Measurements from ENCODE around the gene DMBT1. TPM values are rescaled to one million over a fixed set of nuclear protein-coding genes. Genes with fewer than 3 reads are reported as not detected.

DMBT1 gene
- total and polyA plus RNA-seq, 10 of the 15 experiments (the other 5 are each of a cell fraction or from before 2014, with no cell fraction given) = under 0.01 to 0.13 (median 0.03) TPM; not detected in 5

DNA sequence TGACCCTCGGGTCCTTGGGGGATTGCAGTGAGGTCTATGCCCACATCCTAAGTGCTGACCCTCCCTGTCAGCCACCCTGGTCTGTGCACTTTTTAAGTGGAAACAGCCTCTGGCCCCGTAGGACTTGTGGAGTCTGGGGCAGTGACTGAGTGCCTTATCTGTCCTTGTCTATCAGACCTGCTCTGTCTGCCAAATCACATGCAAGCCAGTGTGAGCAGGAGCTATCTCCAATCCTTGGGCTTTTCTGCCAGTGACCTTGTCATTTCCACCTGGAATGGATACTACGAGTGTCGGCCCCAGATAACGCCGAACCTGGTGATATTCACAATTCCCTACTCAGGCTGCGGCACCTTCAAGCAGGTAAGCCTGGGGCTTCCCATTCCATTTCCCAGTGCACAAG lies 76.4 kb downstream of the DMBT1 start (continued):
- TF ChIP-seq, protein P1, sequence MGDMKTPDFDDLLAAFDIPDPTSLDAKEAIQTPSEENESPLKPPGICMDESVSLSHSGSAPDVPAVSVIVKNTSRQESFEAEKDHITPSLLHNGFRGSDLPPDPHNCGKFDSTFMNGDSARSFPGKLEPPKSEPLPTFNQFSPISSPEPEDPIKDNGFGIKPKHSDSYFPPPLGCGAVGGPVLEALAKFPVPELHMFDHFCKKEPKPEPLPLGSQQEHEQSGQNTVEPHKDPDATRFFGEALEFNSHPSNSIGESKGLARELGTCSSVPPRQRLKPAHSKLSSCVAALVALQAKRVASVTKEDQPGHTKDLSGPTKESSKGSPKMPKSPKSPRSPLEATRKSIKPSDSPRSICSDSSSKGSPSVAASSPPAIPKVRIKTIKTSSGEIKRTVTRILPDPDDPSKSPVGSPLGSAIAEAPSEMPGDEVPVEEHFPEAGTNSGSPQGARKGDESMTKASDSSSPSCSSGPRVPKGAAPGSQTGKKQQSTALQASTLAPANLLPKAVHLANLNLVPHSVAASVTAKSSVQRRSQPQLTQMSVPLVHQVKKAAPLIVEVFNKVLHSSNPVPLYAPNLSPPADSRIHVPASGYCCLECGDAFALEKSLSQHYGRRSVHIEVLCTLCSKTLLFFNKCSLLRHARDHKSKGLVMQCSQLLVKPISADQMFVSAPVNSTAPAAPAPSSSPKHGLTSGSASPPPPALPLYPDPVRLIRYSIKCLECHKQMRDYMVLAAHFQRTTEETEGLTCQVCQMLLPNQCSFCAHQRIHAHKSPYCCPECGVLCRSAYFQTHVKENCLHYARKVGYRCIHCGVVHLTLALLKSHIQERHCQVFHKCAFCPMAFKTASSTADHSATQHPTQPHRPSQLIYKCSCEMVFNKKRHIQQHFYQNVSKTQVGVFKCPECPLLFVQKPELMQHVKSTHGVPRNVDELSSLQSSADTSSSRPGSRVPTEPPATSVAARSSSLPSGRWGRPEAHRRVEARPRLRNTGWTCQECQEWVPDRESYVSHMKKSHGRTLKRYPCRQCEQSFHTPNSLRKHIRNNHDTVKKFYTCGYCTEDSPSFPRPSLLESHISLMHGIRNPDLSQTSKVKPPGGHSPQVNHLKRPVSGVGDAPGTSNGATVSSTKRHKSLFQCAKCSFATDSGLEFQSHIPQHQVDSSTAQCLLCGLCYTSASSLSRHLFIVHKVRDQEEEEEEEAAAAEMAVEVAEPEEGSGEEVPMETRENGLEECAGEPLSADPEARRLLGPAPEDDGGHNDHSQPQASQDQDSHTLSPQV (IDR thresholded peaks at IDR 0.05) = no peak
- no peak for TF ChIP-seq CREM (IDR thresholded peaks at IDR 0.05; ENCODE audit: low read depth)
- TF ChIP-seq RAD51 (IDR thresholded peaks at IDR 0.05) = no peak
- TF ChIP-seq EGR1 (IDR thresholded peaks at IDR 0.05; ENCODE audit: borderline replicate concordance in 1 of 2, low read depth in 2 of 2, low read length in 2 of 2) = no peak
- TF ChIP-seq, protein P2, sequence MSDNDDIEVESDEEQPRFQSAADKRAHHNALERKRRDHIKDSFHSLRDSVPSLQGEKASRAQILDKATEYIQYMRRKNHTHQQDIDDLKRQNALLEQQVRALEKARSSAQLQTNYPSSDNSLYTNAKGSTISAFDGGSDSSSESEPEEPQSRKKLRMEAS (IDR thresholded peaks at IDR 0.05; ENCODE audit: low read depth, low read length) = no peak
- no peak for TF ChIP-seq CEBPB (IDR thresholded peaks at IDR 0.05; ENCODE audit: borderline replicate concordance in 1 of 2, low read depth in 2 of 2, low read length in 2 of 2)
- TF ChIP-seq NR2F1 (conservative IDR thresholded peaks at IDR 0.05) = no peak
- TF ChIP-seq ZBED1 (IDR thresholded peaks at IDR 0.05; ENCODE audit: borderline replicate concordance) = no peak
- no peak for TF ChIP-seq BRCA1 (IDR thresholded peaks at IDR 0.05; ENCODE audit: low read depth, low read length)
- no peak for TF ChIP-seq CHD4 (IDR thresholded peaks at IDR 0.05)
- TF ChIP-seq, protein P3, sequence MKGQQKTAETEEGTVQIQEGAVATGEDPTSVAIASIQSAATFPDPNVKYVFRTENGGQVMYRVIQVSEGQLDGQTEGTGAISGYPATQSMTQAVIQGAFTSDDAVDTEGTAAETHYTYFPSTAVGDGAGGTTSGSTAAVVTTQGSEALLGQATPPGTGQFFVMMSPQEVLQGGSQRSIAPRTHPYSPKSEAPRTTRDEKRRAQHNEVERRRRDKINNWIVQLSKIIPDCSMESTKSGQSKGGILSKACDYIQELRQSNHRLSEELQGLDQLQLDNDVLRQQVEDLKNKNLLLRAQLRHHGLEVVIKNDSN (IDR thresholded peaks at IDR 0.05; ENCODE audit: borderline replicate concordance, extremely low read length, insufficient read depth, low read depth, low read length) = no peak
- TF ChIP-seq, protein P4, sequence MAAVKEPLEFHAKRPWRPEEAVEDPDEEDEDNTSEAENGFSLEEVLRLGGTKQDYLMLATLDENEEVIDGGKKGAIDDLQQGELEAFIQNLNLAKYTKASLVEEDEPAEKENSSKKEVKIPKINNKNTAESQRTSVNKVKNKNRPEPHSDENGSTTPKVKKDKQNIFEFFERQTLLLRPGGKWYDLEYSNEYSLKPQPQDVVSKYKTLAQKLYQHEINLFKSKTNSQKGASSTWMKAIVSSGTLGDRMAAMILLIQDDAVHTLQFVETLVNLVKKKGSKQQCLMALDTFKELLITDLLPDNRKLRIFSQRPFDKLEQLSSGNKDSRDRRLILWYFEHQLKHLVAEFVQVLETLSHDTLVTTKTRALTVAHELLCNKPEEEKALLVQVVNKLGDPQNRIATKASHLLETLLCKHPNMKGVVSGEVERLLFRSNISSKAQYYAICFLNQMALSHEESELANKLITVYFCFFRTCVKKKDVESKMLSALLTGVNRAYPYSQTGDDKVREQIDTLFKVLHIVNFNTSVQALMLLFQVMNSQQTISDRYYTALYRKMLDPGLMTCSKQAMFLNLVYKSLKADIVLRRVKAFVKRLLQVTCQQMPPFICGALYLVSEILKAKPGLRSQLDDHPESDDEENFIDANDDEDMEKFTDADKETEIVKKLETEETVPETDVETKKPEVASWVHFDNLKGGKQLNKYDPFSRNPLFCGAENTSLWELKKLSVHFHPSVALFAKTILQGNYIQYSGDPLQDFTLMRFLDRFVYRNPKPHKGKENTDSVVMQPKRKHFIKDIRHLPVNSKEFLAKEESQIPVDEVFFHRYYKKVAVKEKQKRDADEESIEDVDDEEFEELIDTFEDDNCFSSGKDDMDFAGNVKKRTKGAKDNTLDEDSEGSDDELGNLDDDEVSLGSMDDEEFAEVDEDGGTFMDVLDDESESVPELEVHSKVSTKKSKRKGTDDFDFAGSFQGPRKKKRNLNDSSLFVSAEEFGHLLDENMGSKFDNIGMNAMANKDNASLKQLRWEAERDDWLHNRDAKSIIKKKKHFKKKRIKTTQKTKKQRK (IDR thresholded peaks at IDR 0.05; ENCODE audit: low read depth, low read length) = no peak
- TF ChIP-seq NR2C2 (IDR thresholded peaks at IDR 0.05; ENCODE audit: borderline replicate concordance, control insufficient read depth, insufficient read length, low read depth) = no peak
- TF ChIP-seq, protein P5, sequence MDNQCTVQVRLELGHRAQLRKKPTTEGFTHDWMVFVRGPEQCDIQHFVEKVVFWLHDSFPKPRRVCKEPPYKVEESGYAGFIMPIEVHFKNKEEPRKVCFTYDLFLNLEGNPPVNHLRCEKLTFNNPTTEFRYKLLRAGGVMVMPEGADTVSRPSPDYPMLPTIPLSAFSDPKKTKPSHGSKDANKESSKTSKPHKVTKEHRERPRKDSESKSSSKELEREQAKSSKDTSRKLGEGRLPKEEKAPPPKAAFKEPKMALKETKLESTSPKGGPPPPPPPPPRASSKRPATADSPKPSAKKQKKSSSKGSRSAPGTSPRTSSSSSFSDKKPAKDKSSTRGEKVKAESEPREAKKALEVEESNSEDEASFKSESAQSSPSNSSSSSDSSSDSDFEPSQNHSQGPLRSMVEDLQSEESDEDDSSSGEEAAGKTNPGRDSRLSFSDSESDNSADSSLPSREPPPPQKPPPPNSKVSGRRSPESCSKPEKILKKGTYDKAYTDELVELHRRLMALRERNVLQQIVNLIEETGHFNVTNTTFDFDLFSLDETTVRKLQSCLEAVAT (IDR thresholded peaks at IDR 0.05) = no peak
- no peak for TF ChIP-seq BMI1 (IDR thresholded peaks at IDR 0.05; ENCODE audit: borderline replicate concordance)
- no peak for TF ChIP-seq RBBP5 (conservative IDR thresholded peaks at IDR 0.05)

Data from GM12878 (cell line).